ENCODE data around the gene GCLC.

The GCLC gene

DNA sequence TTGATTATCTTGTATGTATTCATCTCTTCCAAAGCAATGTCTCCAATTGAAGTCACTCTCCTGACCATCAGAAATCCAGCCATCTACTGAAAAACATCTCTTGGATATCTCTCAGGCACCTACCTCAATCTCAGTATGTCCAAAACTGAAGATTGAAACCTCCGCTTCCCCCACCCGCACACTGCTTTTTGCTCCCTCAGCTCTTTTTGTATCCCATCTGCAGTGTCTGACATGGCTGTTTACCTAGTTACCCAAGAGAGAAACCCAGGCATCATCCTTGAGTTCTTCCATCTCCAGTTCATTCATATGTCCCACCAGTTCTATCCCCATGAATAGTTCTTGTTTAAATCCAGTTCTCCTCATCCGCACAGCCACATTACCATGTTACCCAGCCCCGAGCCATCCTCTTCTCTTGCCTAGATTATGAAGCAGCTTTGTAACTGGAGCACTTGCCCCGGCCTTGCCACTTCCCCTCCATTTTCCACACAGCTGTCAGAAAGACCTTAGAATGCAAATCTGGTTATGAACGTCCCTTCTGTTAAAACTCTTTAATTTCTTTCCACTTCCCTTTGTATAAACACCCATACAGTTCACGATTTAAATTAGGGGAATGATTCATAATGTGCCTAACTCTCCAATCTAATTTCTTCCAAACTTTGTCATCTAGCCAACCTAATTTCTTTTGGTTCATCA lies 40.5 kb upstream of the GCLC start:
- in situ Hi-C loops (cut with MboI; ENCODE audit: low sequenced_read_pairs, unreplicated experiment): no loop called here
- TF ChIP-seq, protein P1, sequence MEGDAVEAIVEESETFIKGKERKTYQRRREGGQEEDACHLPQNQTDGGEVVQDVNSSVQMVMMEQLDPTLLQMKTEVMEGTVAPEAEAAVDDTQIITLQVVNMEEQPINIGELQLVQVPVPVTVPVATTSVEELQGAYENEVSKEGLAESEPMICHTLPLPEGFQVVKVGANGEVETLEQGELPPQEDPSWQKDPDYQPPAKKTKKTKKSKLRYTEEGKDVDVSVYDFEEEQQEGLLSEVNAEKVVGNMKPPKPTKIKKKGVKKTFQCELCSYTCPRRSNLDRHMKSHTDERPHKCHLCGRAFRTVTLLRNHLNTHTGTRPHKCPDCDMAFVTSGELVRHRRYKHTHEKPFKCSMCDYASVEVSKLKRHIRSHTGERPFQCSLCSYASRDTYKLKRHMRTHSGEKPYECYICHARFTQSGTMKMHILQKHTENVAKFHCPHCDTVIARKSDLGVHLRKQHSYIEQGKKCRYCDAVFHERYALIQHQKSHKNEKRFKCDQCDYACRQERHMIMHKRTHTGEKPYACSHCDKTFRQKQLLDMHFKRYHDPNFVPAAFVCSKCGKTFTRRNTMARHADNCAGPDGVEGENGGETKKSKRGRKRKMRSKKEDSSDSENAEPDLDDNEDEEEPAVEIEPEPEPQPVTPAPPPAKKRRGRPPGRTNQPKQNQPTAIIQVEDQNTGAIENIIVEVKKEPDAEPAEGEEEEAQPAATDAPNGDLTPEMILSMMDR (IDR thresholded peaks at IDR 0.05; ENCODE audit: borderline replicate concordance, control extremely low read depth, extremely low read depth, insufficient read depth, missing control alignments): no peak
- no peak for DNase-seq (ENCODE audit: low spot score)

DNA sequence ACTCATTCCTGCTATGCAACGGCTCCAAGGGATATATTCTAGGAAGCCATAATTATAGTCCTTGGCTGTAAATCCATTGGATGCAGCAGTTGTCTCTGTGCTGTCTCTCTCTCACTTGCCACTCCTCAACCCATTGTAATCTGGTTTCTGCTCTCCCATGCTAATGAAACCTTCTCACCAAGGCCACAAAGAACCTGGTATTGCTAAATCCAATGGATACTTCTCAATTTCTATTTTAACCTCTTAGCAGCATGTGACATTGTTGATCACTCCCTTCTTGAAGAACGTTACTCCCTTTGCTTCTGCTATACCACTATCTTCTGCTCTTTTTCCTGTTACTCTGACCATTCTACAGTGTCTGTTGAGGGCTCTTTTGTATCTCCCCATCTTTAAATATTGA lies 39.8 kb upstream of the GCLC start:
- no peak for DNase-seq (ENCODE audit: low spot score)
- TF ChIP-seq, protein P1 (IDR thresholded peaks at IDR 0.05; ENCODE audit: borderline replicate concordance, control extremely low read depth, extremely low read depth, insufficient read depth, missing control alignments): no peak
- in situ Hi-C loops (cut with MboI; ENCODE audit: low sequenced_read_pairs, unreplicated experiment): no loop called here

- TF ChIP-seq, protein P1 (IDR thresholded peaks at IDR 0.05; ENCODE audit: borderline replicate concordance, control extremely low read depth, extremely low read depth, insufficient read depth, missing control alignments): no peak
- in situ Hi-C loops (cut with MboI; ENCODE audit: low sequenced_read_pairs, unreplicated experiment): no loop called here
- no peak for DNase-seq (ENCODE audit: low spot score)
Measured at GRCh38 chr6:53583451-53583850, 38.5 kb upstream of the GCLC start.

- no peak for DNase-seq (ENCODE audit: low spot score)
- in situ Hi-C loops (cut with MboI; ENCODE audit: low sequenced_read_pairs, unreplicated experiment): no loop called here
- TF ChIP-seq, protein P1 (IDR thresholded peaks at IDR 0.05; ENCODE audit: borderline replicate concordance, control extremely low read depth, extremely low read depth, insufficient read depth, missing control alignments): no peak
Measured at GRCh38 chr6:53582963-53583362, 38.1 kb upstream of the GCLC start.

- TF ChIP-seq, protein P1 (IDR thresholded peaks at IDR 0.05; ENCODE audit: borderline replicate concordance, control extremely low read depth, extremely low read depth, insufficient read depth, missing control alignments): no peak
- in situ Hi-C loops (cut with MboI; ENCODE audit: low sequenced_read_pairs, unreplicated experiment): no loop called here
- DNase-seq (ENCODE audit: low spot score): no peak
Measured at GRCh38 chr6:53581856-53582255, 37.0 kb upstream of the GCLC start.

DNA sequence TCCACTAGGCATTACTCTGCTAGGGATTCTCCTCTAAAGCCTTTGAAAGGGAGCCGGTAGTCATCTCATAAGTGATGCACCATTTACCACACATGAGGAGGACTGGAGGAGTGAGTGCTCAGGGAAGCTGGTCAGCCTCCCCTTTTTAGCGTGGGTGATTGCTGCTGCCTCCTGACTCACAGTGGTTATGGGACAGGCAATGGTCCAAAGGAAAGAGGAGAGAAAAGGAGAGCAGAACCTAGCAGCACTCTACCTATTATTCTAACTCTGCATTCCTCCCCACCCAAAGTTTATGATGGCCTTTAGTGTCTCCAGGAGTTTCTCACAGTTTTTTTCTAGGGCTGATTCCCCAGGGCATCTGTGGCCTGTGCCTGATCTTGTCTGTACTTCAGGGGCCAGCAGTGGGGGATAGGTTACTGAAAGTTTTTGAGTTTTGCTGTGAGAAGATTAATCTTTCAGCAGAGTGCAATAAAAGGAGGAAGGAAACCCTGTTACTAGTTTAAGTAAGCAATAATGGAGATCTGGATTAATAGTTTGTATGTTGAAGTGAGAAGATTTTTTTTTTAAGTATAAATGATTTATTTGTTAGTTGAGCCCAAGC lies 36.4 kb upstream of the GCLC start:
- no peak for DNase-seq (ENCODE audit: low spot score)
- in situ Hi-C loops (cut with MboI; ENCODE audit: low sequenced_read_pairs, unreplicated experiment): no loop called here
- TF ChIP-seq, protein P1 (IDR thresholded peaks at IDR 0.05; ENCODE audit: borderline replicate concordance, control extremely low read depth, extremely low read depth, insufficient read depth, missing control alignments): no peak

All from GM13976 (cell line).